SU-DHL-6 (cell line): ENCODE measurements around the gene PBX1.

Experiments used
- EZH2phosphoT487 ChIP-seq: fragments of 200-600 bp; sonication (generic), shearing (Covaris generic); conservative IDR thresholded peaks from 2 replicates; pipeline ENCODE4 v1.6.1; 2018; ENCODE audit warnings: mild to moderate bottlenecking, antibody characterized with exemption, low read length, moderate library complexity, mixed read lengths
- TF ChIP-seq, protein P1 (sequence below): fragments of 200-600 bp; sonication (generic); IDR thresholded peaks from one replicate; pipeline ENCODE4 v1.5.1; 2017; ENCODE audit warnings: antibody characterized with exemption, mild to moderate bottlenecking, low read length, moderate library complexity; ENCODE audit not compliant: insufficient read depth, poor library complexity, severe bottlenecking

DNA sequence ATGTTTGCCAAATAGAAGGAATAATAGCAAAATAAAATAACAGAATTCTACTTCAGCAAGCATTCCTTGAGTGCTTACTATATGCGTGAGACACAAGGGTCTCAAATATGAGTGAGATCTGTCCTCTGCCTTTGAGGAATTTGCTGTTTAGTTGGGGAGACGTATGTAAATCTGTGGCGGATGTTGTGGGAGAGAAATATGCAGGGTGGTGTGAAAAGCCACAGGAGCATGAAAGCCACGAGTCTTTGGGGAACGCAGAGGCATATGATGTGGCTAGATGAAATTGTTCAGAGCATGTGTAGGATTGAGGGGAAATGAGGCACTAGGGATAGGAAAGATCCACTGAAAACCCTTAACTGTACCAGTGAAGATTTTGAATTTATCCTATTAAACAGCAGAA lies 244.4 kb downstream of the PBX1 start:
- TF ChIP-seq, protein P1, sequence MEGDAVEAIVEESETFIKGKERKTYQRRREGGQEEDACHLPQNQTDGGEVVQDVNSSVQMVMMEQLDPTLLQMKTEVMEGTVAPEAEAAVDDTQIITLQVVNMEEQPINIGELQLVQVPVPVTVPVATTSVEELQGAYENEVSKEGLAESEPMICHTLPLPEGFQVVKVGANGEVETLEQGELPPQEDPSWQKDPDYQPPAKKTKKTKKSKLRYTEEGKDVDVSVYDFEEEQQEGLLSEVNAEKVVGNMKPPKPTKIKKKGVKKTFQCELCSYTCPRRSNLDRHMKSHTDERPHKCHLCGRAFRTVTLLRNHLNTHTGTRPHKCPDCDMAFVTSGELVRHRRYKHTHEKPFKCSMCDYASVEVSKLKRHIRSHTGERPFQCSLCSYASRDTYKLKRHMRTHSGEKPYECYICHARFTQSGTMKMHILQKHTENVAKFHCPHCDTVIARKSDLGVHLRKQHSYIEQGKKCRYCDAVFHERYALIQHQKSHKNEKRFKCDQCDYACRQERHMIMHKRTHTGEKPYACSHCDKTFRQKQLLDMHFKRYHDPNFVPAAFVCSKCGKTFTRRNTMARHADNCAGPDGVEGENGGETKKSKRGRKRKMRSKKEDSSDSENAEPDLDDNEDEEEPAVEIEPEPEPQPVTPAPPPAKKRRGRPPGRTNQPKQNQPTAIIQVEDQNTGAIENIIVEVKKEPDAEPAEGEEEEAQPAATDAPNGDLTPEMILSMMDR, result no peak
- TF ChIP-seq EZH2phosphoT487, result no peak
